NCI-H1417 treated with DMSO at 0.1 percent for 48 hours (cell line): Measurements from ENCODE around the gene MRGPRD.

Source experiments
- DNase-seq: peaks from one replicate; lab custom pipeline; 2025; lab: John Stamatoyannopoulos, UW

MRGPRD gene, protein sequence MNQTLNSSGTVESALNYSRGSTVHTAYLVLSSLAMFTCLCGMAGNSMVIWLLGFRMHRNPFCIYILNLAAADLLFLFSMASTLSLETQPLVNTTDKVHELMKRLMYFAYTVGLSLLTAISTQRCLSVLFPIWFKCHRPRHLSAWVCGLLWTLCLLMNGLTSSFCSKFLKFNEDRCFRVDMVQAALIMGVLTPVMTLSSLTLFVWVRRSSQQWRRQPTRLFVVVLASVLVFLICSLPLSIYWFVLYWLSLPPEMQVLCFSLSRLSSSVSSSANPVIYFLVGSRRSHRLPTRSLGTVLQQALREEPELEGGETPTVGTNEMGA

DNA sequence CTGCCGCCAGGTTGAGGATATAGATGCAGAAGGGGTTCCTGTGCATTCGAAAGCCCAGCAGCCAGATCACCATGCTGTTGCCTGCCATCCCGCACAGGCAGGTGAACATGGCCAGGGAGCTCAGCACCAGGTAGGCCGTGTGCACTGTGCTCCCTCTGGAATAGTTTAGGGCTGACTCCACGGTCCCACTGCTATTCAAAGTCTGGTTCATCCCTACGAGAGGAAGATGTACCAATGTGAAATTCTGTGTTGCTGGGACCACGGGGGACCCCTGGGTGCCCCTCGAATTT, at the start of gene MRGPRD:
Gene MRGPRD (minus strand): TSS at position 211 of the 290 bp plus-strand sequence. CDS start 0 bp downstream, at position 211.
- no peak for DNase-seq

DNA sequence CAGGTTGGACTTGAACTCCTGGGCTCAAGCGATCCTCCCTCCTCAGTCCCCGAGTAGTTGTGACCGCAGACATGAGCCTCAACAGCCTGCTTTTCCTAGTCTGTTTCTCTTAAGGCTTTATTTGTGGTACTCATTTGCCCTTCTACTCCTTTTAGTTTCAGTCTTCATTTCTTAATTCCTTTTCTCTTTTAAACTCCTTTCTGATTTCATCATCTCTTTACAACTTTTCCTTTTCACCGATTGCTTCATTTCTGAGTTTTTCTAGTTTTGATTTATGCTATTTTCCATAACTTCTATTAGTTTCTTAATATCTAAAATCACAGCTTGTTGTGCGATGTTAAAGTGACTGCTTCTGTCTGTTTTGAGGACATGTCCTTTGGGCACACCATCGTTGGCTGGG, 49.5 kb upstream of the MRGPRD start:
- DNase-seq: no peak

DNA sequence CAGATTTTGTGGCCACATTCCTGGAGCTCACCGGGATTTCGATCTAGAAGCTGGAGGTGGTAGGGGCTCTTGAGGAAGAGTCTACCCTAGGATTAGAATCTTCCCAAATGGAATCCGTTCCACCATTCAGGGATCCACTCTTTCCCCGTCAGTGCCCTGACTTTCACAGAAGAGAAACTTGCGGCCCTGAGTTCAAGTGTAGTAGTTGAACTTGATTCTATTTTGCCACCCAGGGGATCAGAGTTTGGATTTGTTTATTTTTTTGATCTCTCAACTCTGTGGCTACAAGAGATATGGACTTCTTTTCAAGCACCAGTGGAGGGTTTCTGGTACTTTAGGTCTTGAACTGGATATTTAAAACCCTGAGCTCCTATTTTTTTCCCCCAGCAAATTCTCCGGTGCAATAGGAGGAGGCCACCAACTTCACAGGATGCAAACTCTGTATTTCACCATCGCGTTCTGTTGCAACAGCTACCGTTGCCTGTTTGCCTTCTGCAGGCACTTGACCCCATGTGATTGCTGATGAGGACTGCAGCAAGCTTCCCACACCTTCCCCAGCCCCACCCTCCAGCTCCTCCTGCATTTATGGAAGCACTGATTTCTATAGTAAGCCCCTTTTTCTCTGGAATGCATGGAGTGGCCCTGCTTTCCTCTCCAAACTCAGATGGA, 47.1 kb upstream of the MRGPRD start:
- DNase-seq: no peak

DNA sequence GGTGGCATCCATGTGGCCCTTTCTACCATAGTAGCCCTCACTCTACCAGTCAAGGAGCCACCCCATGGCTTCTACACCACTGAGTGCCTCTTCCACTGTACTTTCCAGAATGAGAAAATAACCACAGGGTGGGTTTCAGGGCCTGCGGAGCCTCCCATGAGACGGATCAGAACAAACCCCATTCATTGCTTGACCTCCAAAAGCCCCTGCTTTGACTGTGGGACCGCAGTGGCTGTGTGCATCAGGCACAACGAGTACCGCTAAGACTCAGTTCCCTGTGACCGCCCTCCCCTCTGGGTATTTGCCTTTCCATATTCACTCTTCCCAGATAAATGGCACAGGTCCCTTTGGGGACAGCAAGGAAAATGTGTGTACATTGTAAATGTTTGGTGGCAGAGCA, 43.7 kb upstream of the MRGPRD start:
- no peak for DNase-seq

DNA sequence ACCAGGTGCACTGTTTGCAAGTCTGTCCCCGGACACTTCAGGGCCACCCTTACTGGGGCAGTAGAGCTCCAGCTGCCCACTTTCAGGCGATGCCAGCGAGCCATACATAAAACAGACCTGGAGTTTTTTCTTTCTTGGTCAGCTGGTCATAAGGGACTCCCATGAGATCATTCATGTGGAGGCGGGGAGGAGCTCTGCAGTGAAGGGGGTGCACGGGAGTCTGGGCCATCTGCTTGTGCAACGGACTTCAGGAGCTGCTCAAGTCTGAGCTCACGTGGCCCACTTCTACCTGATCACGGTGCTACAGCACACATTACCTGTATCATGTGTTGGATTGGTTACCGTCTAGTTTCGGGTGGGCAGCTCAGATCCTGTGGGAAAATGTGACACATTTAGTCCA, 41.5 kb upstream of the MRGPRD start:
- no peak for DNase-seq

DNA sequence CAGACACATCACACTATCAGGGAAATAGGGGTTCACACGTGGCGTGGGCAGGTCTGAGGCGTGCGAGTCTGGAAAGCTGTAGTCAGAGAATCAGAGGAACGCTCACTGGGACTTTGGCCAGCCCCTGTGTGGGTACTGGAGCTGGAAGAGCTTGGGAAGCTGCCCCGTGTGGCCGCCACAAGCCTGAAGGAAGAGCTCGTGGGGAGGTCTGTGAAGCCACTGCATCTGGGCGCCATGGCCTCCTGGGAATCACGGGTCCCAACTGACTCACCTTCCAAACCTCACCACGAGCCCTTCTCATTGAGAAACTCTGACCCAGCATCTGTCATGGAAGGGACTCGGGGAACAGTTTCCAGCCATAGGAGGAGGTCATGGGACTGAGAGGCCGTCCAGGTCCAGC, 38.1 kb upstream of the MRGPRD start:
- no peak for DNase-seq

DNA sequence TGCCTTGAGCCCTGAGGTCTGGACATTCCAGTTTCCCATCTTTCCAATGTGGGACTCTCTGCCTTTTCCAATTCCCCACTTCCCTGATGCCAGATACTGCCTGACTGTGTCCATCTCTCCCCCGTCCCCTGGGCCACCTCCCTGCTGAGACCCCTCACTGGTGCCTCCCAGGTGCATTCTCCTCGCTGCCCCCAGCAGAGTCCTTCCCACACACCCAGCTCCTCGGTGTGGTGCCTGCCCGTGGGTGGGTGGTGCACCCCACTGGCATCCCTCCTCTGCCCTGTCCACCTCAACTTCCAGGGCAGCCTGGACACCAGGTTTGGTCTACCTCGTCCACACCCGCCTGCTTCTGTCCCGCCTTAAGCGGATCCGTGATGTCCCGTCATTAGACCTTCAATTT, 37.2 kb upstream of the MRGPRD start:
- no peak for DNase-seq

DNA sequence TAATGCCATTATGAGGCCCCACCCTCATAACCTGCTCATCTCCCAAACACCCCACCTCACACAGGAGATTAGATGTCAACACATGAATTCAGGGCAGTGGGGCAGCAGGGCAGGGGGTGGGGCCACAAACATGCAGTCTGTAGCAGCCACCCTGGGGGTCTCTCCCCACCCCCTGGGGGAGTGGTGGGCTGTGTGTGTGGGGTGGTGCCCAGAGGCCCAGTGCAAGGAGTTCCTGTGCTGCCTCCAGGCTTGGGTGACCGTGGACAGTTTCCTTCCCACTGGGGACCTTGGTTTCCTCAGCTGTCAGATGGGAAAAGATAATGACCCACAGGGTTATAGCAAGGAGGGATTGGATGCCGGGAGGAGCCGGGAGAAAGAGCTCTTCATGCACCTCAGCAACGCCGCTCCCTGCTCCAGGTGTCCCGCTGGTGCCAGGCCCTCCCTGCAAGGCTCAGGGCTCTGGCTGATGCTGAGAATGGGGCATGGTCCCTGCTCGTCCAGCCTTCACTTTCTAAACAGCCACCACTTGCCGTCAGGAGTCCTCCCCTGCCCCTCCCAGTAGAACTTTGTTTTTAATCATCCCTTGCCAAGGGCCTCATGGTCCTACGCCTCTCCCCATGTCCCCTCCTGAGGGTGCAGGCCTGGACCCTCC, 34.2 kb upstream of the MRGPRD start:
- DNase-seq: no peak

DNA sequence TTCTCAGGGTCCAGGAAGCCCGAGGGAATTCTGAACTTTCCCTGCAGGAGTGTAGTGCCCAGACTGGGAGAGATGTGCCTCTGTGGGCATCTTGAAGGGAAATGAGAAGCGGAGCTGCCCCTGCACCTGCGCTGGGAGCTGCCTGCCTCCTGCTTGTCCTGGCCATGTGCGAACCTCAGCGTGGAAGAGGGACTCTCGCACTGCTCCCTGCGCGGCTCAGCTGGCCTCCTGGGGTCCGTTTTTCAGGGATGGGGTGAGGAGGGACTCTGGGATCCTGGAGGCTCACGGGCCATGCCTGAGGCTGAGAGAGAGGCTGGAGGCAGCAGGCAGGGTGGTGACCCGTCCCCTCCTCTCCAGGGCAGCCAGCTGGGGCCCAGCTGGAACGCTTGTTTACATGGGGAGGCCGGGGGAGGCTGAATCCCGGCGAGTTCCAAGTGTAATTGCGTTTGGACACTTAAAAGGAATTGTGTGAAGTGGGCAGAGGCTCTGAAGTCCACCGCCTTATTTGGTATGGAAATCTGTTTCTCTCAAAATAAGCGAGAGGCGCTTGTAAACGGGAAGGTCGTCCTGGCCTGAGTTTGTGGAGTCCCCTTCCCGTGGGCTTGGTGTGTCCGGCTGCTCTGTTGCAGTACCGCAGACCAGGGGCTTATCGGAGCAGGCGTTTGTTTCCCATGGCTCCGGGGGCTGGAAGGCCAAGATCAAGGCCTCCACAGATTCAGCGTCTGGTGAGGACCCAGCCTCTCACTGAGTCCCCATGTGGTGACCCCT, 33.5 kb upstream of the MRGPRD start:
- DNase-seq: no peak

DNA sequence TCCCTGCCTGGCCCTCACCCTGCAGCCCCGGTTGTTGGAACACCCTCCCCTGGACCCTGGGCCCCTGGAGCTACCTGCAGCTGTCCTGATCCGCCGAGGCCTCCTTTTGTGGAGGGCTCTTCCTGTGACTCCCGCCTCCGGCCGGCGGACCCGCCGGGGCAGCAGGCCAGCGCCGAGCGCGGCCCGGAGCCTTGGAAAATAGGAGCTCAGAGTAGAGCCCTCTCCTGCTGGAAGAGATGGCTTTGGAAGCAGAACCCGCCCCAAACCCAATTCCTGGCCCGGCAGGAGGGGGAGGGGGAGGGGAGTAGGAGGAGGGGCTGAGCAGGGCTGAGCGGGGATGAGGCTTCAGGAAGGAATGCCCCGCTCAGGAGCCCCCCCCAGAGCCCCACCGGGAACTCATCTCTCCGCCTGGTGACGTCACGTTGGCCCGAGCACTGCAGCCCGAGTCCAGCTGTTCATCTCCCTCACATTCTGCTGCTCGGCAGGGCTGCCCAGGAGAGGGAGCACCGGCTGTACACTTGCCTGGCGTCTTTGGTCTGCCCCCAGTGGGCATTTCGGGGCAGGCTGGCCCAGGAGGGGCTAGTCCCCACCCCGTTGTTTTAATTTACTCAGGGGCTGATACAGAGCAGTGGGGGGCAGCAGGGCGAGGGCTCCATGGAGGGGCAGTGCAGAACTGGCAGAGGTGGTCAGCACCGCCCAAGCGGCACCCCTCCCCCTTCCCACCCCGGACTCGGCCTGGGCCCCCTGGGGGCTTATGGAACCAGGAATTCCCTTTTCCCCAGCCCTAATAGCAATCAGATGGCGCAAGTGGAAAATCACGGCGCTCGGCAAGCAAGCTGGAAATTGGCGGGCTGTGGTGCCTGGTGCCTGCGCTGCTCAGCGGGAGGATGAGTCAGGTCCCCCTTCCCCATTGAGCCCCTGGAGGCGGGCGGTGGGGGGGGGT, 32.5 kb upstream of the MRGPRD start, which contains the start of gene MRGPRF:
Gene MRGPRF (minus strand): TSS at position 238 of the 943 bp plus-strand sequence. CDS start 3,345 bp downstream, outside the sequence.
- no peak for DNase-seq

DNA sequence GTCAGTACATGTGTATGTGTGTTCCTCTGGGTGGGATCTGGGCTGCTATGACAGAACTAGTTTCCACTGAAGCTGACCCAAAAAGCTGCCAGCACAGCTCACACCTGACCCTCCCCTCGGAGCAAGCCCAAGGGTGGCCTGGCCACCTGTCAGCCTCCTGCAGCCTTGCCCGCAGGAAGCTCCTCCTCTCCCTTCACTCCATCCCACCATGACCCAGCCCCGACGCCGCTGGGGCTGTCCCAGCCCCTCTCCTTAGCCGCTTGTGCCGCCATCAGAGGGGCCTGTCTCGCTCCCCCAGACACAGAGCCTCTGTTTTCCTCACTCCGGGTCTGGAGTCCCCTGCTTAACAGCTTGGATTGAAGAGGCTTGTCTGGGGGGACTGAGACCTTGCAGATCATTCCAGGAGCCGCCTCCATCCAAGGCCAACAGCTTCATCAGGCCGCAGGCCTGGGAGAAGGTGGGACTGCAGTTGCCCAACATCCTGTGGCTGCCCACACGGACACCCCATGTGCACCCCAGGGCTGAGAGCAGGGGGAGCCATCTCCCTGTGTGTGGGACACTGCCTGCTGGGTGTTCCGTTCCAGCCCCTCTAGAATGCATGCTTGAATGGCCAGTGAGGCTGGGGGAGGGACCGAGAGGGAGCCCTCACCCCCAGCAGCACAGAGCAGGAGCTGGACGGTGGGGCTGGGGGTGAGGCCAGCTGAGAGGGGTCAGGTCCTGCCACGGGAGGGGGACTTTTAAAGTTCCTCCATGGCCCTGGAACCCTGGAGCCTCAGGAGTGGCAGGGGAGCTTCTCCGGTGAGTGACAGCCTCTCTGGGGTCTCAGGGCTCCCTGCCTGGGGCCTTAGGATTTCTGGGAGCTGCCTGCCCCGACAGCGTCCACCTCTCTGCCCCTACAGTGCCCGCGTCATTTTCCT, 31.6 kb upstream of the MRGPRD start:
- no peak for DNase-seq

DNA sequence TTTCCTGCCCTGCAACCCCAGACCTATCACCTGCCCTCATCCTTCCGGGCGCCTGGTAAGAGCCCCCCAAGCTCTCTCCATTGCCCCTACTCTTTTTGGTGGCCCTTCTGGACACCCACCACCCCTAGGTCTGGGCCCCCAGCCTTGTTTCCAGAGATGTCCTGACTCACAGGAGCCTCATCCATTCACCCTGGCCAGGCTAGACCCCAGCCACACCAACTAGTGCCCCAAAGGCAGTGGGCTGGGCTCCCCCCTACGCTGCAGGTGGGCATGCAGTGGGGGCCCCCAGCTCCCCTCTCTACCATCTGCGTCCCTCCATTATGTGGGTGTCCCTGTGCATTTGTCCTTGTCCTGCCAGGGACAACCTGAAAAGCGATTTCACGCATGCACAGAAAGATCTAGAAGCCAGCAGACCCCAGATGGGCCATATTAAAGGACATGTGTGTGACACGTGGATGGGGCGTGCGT, 30.9 kb upstream of the MRGPRD start:
- no peak for DNase-seq

DNA sequence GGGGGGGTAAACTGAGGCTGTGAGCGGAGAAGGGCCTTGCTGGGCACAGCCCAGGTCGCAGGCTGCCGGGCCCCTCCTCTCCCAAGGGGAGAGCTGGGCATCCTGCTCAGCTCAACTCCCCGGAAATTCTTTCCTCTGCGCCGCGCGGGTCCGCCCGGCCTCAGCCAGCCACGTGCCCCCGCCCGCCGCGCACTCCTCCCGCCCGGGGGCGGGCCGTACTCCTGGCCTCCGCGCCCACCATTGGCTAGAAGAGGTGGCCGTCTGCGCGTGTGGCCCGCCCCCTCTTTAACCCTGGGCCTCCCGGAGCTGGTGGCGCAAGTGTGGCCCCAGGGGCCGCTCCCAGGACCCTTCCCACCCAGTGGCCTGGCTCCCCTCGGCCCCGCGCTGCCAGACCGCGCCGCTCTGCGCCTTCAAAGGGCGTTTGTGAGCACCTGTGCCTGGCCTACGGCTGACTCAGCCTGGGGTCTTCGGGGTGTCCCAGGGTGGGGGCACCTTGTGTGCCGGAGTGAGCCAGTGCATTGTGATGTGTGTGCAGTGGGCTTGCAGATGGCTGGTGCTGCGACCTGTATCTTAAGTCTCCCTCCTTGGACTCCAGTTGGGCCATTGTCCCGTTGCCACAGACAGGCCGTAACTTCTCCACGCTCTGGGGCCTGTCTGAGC, 30.3 kb upstream of the MRGPRD start:
- DNase-seq: no peak

DNA sequence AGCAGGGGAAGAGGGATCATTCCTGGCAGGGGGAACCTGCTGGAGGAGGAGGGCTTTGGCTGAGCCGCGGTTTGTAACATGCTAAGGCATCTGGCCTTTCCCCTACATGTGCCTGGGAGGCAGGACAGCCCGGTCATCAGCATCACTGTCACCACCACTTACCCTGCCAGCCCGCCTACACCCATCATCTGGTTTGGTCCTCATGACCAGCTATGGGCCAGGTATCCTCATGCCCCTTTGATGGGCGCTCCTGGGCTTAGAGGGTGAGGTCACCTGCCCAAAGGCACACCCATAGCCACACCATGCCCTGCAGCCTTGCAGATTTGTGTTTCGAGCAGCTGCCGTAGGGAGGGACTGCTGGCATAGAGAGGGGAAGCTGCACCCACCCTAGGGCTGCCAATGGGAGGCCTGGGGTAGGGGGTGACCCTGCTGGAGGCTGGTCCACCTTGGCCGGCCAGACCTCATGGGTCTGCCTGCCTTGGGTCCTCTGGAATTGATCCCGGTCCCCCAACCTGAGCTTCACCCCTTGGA, 29.6 kb upstream of the MRGPRD start:
- DNase-seq: no peak

DNA sequence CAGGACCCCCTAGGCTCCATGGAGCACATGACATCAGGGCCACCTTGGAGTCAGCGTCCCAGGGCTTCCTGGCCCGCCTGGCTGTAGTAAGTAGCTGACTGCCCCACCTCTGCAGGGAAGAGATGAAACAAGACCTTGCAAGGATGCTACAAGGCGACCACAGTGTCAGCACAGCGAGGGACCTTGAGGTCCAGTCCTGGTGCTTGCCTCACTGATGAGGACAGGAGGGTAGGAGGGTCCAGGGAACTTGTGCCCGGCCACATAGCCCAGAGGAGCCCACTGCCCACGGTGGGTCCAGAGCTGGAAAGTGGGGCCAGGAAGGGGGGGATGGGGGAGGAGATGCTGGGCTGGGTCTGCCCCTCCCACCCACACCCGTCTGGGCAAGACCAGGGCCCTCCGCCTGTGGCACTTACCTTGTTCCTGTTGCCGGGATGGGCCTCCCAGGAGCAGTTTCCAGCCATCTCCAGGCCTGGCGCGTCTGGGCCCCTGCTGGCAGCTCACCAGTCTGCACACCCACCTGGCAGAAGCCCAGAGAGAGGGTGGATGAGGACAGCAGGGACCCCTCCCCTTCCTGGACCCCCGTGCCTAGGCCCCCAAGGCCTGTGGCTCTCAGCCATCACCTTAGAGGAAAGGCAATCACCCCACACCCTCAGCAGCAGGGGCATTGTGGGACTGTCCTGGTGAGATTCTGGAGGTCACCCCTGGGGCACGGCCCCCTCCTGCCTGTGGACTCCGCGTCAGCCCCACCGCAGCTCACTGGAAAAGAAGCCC, 28.8 kb upstream of the MRGPRD start:
- no peak for DNase-seq

DNA sequence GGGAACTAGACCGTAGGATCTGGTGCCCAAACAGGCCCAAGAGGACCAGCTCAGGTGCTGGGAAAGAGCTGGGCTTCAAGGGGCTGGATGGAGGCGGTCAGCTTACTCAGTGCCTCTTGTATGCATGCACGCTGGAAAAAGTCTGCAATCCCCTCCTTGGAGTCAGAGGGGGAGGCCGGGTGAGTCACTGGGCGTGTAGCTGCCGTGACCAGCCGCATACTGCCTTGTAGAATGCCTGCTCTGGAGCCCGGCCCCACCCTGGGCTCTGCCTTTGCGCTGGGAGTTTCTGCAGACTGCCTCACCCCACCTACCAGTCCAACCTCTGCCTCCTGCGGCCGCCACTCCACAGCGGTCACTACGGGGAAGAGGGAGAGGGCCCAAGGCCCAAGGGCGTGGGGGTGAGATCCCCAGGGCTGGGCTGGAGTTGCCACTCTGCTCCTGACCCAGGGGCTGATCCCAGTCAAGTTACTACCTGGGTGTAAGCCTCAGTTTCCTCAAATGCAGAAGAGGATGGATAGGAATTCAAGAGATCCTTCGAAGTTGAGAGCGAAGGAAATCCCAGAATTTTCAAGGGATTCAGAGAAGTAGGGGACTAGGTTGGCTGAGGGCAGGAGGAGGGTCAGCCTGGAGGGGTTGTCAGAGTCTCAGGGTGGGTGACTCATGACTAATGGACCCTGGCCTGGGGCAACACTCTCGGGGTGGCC, 28.1 kb upstream of the MRGPRD start:
- no peak for DNase-seq

DNA sequence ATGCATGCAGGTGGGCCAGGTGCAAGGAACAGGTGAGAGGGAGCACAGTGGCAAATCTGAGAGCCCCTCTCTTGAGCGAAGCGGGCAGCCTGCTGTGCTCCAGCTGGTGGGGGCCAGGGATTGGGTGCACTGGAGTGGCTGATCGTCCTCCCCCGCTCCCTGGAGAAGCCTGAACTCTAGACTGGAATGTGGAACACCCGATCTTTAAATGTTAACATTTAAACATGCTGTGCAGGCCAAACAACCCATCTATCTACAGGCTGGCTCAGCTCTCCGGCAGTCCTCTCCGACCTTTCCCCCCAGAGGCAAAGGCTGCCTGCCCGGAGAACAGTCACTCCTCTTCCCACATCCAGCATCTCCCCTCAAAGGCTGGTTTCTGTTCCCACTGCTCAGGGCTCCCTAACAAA, 27.2 kb upstream of the MRGPRD start:
- DNase-seq: no peak

DNA sequence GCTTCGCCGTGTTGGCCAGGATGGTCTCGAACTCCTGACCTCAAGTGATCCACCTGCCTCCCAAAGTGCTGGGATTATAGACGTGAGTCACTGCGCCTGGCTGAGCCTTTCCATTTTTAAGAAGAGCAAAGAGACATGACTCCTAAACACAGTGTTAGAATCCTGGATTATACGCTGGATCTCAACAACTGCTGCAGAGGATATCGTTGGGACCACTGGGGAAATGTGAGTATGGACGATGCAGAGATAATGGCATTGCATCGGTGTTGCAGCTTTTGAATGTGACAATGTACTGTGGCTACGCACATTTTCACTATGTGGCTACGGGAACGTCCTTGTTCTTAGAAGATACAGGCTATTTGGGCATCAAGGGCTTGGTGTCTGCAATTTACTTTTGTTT, 26.0 kb upstream of the MRGPRD start:
- DNase-seq: no peak
